ENCODE results near the gene ITK. TPM values are rescaled to one million over a fixed set of nuclear protein-coding genes. Genes with fewer than 3 reads are reported as not detected.

The ITK gene
- total and polyA plus RNA-seq, 2 donors (not counting 3 experiments of a cell fraction or from before 2014, with no cell fraction given) = not detected

DNA sequence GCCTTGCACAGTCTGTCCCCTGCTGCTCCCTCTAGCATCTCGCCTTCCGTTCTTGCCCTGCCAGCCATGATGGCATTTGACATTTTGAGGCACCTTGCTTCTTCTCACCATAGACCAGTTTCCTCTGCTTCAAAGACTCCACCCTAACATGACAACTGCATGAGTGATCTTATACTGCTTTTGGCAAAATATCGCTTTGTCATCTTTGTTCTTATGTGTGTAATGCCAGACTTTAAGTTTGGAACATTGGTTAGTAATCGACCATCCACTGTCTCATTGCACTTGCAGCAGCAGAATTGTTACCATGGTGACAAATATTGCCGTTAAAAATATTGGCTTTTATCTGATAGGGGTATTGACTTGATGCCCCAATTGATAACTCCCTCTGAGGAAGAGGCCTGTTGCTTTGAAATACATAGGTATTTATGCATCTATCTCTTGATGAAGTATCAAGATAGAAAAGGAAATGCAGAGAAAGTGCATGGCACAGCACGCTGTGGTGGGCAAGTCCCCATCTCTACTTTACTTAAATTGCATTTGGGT, 21.4 kb upstream of the ITK start:
- no peaks in the 10 kb centered on the region for H3K9me3 ChIP-seq (replicated peaks; ENCODE audit: control insufficient read depth, insufficient read depth, low read length)
- TF ChIP-seq POLR2A (IDR thresholded peaks at IDR 0.05; ENCODE audit: low read depth, low read length) = no peak
- no peak for TF ChIP-seq JUN (IDR thresholded peaks at IDR 0.05; ENCODE audit: borderline replicate concordance, insufficient read depth, insufficient read length, low read depth)
- no peak for TF ChIP-seq MAX (IDR thresholded peaks at IDR 0.05; ENCODE audit: insufficient read depth, insufficient read length)
- no peak for TF ChIP-seq GATA2 (IDR thresholded peaks at IDR 0.05; ENCODE audit: insufficient read depth, insufficient read length, low read depth, low read length)
- DNase-seq (ENCODE audit: low read depth, low spot score) = no peak
- H3K27ac ChIP-seq (ENCODE audit: insufficient read depth, low read depth, low read length) = no peak overlapping the region
- intact Hi-C loops (cut with micrococcal nuclease) = no loop called here
- H2AFZ ChIP-seq (ENCODE audit: low read depth, low read length) = no peak overlapping the region
- H3K79me2 ChIP-seq (ENCODE audit: control insufficient read depth, insufficient read depth, low read length) = no peaks in the 10 kb centered on the region
- no peak for FAIRE-seq
- BruUV-seq (replicated peaks) = no TSS peak
- dilution Hi-C loops (cut with MboI; ENCODE audit: extremely low pct_ligation_motif_present, low sequenced_read_pairs) = no loop called here
- no peak overlapping the region for H3K4me2 ChIP-seq (ENCODE audit: insufficient read depth, low read length)
- H3K27me3 ChIP-seq (ENCODE audit: control insufficient read depth in 2 of 2, insufficient read depth in 2 of 2, low read length in 2 of 2) = no peaks in the 10 kb centered on the region
- no peaks in the 10 kb centered on the region for H3K4me1 ChIP-seq (ENCODE audit: control insufficient read depth, extremely low read depth, insufficient read depth, low read length)
- ChIA-PET CTCF (no interaction called here), POLR2A (no interaction called here)
- H3K9me1 ChIP-seq (replicated peaks; ENCODE audit: control insufficient read depth, extremely low read depth, insufficient read depth, low read length) = no peaks in the 10 kb centered on the region
- H3K4me3 ChIP-seq (replicated peaks in 1 of 3; ENCODE audit: insufficient read depth in 1 of 3, low read depth in 1 of 3, low read length in 3 of 3) = no peak overlapping the region
- no peak overlapping the region for H3K9ac ChIP-seq (replicated peaks; ENCODE audit: extremely low read depth, insufficient read depth, low read length)
- no peaks in the 10 kb centered on the region for H4K20me1 ChIP-seq (replicated peaks; ENCODE audit: control insufficient read depth, extremely low read depth, insufficient read depth, low read length)
- no peaks in the 10 kb centered on the region for H3K36me3 ChIP-seq (ENCODE audit: control insufficient read depth in 2 of 2, extremely low read depth in 1 of 2, insufficient read depth in 2 of 2, low read length in 2 of 2)

- FAIRE-seq = no peak
- TF ChIP-seq CTCF (IDR thresholded peaks at IDR 0.05; ENCODE audit: extremely low read depth in 1 of 2, insufficient read depth in 1 of 2, low read depth in 1 of 2, low read length in 2 of 2) (no peak), FOS (IDR thresholded peaks at IDR 0.05; ENCODE audit: borderline replicate concordance, insufficient read depth, low read length) (no peak), POLR2AphosphoS5 (IDR thresholded peaks at IDR 0.05; ENCODE audit: insufficient read depth, low read depth, low read length) (no peak), MAX (IDR thresholded peaks at IDR 0.05; ENCODE audit: insufficient read depth, insufficient read length) (no peak), EZH2 (IDR thresholded peaks at IDR 0.05; ENCODE audit: borderline replicate concordance, low read depth, low read length, severe bottlenecking) (no peak), MYC (IDR thresholded peaks at IDR 0.05; ENCODE audit: low read depth, low read length) (no peak), JUN (IDR thresholded peaks at IDR 0.05; ENCODE audit: borderline replicate concordance, insufficient read depth, insufficient read length, low read depth) (no peak), GATA2 (IDR thresholded peaks at IDR 0.05; ENCODE audit: insufficient read depth, insufficient read length, low read depth, low read length) (no peak), POLR2A (IDR thresholded peaks at IDR 0.05; ENCODE audit: low read depth, low read length) (no peak)
- Histone ChIP-seq H3K4me2 (ENCODE audit: insufficient read depth, low read length) (no peak overlapping the region), H4K20me1 (replicated peaks; ENCODE audit: control insufficient read depth, extremely low read depth, insufficient read depth, low read length) (no peaks in the 10 kb centered on the region), H3K4me1 (ENCODE audit: control insufficient read depth, extremely low read depth, insufficient read depth, low read length) (no peaks in the 10 kb centered on the region), H3K4me3 (replicated peaks in 1 of 3; ENCODE audit: insufficient read depth in 1 of 3, low read depth in 1 of 3, low read length in 3 of 3) (no peak overlapping the region), H3K27me3 (ENCODE audit: control insufficient read depth in 2 of 2, insufficient read depth in 2 of 2, low read length in 2 of 2) (no peaks in the 10 kb centered on the region), H2AFZ (ENCODE audit: low read depth, low read length) (no peak overlapping the region), H3K9me3 (replicated peaks; ENCODE audit: control insufficient read depth, insufficient read depth, low read length) (no peaks in the 10 kb centered on the region), H3K9me1 (replicated peaks; ENCODE audit: control insufficient read depth, extremely low read depth, insufficient read depth, low read length) (no peaks in the 10 kb centered on the region), H3K36me3 (ENCODE audit: control insufficient read depth in 2 of 2, extremely low read depth in 1 of 2, insufficient read depth in 2 of 2, low read length in 2 of 2) (no peaks in the 10 kb centered on the region), H3K79me2 (ENCODE audit: control insufficient read depth, insufficient read depth, low read length) (no peaks in the 10 kb centered on the region), H3K27ac (ENCODE audit: insufficient read depth, low read depth, low read length) (no peak overlapping the region), H3K9ac (replicated peaks; ENCODE audit: extremely low read depth, insufficient read depth, low read length) (no peak overlapping the region)
- intact Hi-C loops (cut with micrococcal nuclease) (no loop called here), dilution Hi-C loops (cut with MboI; ENCODE audit: extremely low pct_ligation_motif_present, low sequenced_read_pairs) (no loop called here)
- ChIA-PET CTCF (no interaction called here), POLR2A (no interaction called here)
- BruUV-seq (replicated peaks) = no TSS peak
- no peak for DNase-seq (ENCODE audit: low read depth, low spot score)
Observed at GRCh38 chr5:157160001-157160400, 20.6 kb upstream of the ITK start.

Data from endothelial cell of umbilical vein (primary cell).